CD4-positive, alpha-beta T cell treated with Interferon alpha-2 for 1 hour (primary cell): Measurements from ENCODE around the gene ROPN1L.

Source experiments
- DNase-seq, 2 donors: peaks; one replicate each; pipeline ENCODE4 v3.0.0-alpha.2; 2020 to 2022

The ROPN1L gene

DNA sequence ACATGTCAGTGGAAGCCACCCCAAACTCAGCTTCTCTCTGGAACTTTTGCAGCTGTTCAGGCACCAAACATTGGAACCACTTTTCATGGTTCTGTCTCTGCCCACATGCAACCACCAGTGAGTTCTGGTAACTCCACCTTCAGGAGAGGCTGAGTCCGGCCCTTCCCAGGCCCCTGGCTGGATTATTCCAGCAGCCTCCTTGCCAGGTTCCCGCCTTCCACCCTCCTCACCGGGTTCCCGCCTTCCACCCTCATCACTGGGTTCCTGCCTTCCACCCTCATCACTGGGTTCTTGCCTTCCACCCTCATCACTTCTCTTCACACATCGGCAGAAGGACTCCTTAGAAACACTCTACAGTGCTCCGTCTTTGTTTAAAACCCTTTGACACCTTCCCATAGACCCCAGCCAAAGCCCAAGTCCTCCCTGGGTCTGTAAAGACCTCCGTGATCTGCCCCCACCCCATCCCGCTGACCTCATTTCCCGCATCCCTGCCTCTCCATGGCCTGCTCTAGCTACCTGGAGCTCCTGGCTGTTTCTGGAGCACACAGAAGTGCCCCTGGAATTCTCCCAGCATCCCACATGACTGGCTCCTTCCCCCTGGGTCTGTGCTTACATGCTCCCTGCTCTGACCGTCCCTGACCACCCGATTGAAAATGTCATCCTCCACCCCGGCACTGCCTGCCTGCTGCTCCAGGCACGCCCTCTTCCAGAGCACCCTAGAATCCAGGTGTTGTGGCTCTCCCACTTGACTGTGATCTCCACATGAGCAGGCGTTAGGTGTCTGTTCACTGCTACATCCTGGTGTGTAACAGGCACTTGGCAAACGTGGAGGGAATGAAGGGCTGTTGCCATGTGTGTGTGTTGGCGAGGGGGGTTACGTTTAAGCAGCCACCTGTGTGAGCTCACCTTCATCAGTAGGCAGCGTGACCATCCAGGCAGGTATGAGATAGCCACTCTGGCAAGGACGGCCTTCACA lies 17.7 kb downstream of the ROPN1L start:
- DNase-seq, result no peak

DNA sequence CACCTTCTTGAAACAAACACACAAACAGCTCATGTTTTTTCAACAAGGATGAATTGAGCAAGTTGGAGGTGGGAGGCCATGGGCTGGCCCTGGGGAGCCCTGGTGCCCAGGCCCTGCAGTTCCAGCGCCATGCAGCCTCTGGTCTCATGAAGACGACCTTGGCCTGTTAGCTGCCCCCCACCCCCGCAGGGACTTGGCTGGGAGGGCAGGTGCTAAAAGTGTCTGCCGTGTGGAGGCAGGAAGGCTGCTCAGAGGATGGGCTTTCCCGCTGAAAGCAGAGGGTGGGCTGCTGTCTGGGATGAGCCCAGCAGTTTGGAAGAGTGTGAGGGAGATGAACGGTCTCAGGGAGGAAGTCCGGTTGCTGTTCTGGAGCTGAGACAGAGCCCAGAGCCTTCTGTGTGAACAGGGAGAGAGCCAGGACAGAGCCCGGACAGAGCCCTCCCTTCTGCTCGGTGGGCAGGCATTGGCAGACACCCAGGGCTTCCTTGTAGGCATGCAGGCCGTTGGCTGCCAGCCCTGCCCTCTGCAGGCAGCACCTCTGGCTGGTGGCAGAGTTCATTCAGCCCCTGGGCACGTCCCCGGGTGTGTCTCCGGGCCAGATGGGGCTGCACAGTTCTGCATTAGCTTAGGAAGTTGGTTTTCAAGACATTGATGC lies 18.7 kb downstream of the ROPN1L start:
- DNase-seq, result no peak

GRCh38 chr5:10461041-10461440 lies 19.4 kb downstream of the ROPN1L start:
- DNase-seq, result no peak

- no peak for DNase-seq
These were observed 20.4 kb downstream of the ROPN1L start for GRCh38 chr5:10461904-10462555.

DNA sequence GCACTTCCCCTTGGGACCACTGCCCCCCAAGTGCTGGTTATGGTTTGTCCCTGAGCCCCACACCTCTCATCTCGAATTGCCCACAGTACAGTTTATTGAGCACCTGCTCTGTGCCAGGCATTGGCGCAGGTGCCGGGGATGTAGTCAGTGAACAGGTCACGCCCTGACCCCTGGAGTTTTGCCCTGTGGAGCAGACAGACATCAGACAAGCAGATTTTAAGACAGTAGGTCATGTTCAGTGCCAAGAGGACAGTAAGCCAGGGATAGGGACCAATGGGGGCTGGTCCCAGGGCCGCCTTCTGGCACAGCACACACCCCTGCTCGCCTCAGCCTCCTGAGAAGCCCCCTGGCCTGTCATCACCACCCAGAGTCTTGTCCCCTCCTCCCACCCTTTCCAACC lies 21.9 kb downstream of the ROPN1L start:
- DNase-seq, result no peak

DNA sequence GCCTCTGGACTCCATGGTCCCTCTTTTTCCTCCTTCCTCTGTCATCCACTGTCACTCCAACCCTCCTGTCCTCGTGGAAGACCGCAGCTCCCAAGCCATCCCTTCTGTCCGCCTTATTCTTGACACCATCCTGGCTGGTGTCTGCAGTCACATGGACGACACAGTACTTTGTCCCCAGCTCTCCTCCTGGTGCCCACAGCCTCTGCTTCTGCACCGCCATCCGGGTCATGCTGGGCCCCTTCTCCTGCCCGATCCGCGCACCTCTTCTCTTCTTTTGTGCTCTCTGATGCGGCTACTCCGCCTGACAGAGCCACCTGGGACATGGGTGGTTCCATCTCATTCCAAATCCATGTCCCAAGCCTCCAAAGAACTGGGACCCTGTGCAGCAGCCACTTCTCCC lies 22.5 kb downstream of the ROPN1L start:
- no peak for DNase-seq

GRCh38 chr5:10465726-10466125 lies 24.0 kb downstream of the ROPN1L start:
- DNase-seq, result no peak

DNA sequence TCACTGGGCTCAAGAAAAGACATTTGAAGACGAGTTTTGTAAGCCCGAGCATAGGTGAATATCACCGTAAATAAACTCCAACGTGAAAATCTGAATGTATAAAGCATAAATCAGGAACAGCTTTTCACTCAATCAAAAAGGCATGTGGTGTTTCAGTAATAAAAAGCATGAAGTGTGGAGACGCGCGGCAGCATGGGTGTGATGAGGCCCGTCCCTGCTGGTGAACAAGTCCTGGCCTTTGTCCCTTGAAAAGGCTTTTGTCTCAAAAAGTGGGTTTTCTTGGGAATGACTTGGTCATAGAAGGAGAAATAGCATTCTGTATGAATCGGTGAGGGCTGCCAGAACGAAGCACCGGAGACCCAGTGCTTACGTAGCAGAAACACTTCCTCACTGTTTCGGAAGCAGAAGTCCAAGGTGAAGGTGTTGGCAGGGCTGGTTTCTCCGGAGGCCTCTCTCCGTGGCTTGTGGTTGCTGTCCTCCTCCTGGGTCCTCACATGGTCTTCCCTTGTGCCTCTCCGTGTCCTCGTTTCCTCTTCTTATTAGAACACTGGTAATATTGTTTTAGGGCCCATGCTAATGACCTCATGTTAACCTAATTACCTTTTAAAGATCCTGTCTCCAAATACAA lies 24.9 kb downstream of the ROPN1L start:
- no peak for DNase-seq

GRCh38 chr5:10467281-10468198 lies 25.9 kb downstream of the ROPN1L start:
- no peak for DNase-seq

DNA sequence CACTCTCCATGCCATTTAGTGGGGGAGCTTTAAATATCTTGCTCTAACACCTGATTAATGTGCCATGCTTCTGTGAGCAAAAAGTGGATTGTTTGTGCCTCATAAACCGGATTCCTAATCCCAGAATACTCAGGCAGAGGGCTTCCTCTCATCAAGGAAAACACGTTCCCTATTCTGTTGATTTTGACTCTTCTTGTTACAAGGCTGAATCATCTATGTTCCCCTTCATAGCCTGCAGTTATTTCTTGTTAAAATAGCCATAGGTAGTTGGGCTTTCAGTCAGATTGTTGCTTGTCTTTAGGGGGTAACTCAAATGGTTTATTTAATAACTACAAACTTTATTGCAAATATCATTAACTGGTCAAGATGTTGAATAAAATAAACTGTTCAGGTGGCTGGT lies 26.6 kb downstream of the ROPN1L start:
- DNase-seq, result no peak

DNA sequence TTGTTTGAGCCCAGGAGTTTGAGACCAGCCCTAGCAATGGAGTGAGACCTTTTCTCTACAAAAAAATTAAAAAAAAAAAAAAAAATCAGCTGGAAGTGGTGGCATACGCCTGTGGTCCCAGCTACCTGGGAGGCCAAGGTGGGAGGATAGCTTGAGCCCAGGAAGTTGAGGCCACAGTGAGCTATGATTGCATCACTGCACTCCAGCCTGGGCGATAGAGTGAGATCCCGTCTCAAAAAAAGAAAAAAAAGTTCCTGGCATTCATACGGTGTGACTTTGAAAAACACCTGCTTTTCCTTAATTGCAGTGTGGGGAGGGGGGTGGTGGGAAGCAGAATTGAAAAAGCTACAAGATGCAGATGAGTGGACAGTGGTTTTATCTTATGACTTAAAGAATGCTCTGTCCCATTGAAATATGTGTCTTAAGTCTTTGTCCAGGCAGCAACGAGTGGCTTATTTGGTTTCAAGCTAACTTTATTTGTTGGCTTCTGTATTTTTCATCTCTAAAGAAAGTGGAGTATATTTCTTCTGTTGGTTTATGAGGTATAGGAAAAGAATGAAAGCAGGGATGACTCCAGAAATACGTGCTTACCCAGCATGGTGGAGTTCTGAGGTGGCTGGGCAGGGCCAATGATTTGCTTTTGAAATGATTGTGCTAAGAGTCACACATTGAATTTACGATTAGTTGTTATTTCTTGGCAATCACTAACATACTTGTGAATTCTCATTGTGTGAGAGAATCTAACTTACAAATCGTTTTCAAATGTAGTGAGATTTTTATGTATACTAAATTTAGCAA lies 27.8 kb downstream of the ROPN1L start:
- no peak for DNase-seq

DNA sequence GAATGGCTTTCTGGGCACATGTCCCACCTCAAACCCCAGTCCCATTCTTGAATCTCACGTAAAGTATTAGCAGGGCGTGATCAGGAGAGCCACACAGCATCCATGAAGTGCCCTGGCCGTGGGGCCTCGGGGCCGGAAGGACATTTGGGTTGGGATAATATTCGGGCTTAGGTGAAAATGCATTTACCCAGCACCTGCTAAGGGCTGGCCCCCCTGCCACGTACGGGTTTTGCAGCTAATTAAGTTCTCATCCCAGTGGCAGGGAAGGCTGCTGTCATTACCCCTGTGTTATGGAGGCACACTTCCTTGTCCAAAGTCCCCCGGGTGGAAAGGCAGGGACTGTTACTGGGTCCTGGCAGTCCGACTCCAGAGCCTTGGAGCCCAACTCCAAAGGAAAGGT lies 29.0 kb downstream of the ROPN1L start:
- DNase-seq, result no peak

DNA sequence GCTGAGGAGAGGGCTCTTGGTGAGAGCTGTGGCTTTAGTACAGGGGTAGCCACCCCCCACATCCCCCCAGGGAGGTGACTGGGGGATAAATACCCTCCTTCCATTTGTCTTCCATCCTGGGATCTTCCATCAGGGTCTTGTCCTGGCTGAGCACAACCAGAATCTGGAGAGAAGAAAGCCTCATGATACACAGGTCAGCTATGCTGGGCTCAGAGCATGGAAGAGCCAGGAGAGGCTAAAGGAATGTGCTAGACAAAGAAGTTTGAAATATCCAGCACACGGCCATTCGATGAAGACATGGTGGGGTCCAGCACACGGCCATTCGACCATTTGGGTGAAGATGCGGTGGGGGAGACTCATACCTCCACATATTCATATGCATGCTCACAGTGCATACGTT lies 30.0 kb downstream of the ROPN1L start:
- no peak for DNase-seq

DNA sequence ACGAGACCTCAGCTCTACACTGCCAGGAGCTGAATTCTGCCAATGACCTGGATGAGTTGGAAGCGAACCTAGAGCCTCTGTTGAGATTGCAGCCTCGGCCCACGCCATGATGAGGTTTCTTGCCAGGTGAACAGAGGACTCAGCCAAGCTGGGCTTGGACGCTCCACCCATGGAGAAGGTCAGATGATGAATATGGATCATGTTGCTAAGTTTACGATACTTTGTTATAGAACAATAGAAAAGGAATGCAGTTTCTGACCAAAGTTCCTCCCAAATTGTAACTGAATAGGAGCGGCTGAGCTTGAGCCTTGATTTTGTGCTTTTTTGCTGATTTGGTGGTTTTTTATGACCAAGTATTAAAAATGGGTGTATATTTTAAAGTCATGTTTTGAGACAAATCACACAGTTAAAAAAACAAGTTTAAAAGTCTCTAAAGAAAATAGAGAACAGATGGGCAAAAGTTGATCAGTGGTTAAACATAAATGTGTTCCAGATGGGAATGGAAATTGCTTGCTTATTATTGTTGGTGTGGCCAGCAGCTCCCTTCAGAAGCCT lies 32.9 kb downstream of the ROPN1L start:
- no peak for DNase-seq

GRCh38 chr5:10475931-10476676 lies 34.4 kb downstream of the ROPN1L start:
- no peak for DNase-seq

DNA sequence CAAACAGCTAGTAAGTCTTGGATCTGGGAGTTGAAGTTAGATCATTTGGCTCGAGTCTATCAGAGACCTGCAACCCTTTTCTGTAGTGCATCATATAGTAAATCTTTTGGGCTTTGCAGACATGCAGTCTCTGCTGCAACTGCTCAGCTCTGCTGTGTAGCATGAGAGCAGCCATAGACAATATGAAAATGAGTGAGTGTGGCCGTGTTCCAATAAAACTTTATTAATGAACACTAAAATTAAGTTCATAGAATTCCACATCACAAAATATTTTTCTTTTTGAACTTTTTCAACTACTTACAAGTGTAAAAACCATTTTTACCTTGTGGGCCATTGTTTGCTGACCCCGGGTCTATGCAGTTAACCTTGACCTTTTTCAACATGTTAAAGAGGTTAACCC lies 35.2 kb downstream of the ROPN1L start:
- no peak for DNase-seq

DNA sequence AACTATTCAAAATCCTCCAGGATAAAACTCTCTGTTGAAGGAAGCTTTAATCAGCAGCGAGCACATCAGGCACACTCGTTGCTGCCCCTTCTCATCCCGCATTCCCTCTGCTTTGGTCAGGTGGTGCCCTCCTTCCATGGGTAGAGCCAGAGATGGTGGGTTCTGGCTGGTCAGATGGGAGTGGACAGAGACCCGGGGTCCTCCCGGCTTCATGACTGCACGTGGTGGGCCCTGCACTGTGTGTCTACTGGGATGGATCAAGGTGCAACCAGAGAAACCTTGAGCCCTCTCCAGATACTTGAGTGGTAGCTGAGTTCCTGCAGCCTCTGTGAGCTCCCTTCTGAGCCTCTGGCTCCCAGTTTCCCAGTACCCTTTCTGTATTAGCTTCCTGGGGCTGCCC lies 36.3 kb downstream of the ROPN1L start:
- no peak for DNase-seq

DNA sequence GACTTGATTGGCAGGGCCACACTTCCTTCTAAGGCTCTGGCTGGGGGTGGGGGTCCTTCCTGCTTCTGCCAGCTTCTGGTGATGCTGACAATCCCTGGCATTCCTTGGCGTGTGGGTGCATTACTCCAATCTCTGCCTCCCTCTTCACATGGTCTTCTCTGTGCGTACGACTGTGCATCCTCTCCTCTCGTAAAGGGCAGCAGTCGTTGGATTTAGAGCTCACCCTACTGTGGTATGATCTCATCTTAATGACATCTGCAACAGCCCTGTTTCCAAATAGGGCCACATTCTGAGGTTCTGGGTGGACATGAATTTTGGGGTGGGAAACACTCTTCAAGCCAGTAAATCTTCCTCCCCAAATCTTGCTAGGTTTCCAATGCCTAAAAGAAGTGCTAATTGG lies 36.8 kb downstream of the ROPN1L start:
- no peak for DNase-seq

DNA sequence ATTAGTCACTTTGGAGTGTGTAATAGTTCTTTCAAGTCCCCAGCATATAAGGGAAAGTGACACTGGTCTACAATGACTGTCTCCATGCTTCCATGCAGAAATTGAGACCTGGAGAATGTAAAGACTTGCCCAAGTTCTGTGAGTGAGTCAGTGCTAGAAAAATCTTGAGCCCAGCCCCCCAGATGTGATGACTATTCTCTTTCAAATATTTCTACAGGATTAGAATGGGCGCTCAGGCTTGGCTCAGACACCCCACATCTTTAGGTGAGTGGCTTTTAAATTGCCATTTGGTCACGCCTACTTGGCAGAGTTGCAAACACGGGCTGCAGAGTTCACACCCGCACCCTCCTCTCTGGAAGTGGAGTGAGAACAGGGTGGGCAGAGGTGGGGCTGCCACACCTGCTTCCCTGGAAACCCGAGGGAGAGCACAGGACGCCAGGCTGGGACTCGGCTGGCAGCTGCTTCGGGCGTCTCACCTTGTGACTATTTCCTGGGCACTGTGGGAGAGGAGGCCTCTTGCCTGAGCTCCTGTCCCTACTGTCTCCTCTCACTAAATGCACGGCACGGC lies 37.6 kb downstream of the ROPN1L start:
- DNase-seq, result no peak
